Glutamatergic neuron (in vitro differentiated cells): Measurements from ENCODE around the gene SLC7A8. TPM values are rescaled to one million over a fixed set of nuclear protein-coding genes. Genes with fewer than 3 reads are reported as not detected.
"Not testable (repeated sequence)": the region's sequence is repeated elsewhere in the genome, so short reads cannot be mapped to it uniquely, and the experiment has no call there.

ENCODE experiments used
- DNase-seq: peaks from one replicate; pipeline ENCODE4 v3.0.0; 2022
- H3K27ac Mint-ChIP-seq: one replicate; pipeline ENCODE4 v1.8.0; 2020; ENCODE audit warnings: mild to moderate bottlenecking, mixed read lengths, inconsistent platforms; ENCODE audit not compliant: unreplicated experiment
- H3K27me3 Mint-ChIP-seq: one replicate; pipeline ENCODE4 v1.8.0; 2020; ENCODE audit warnings: mild to moderate bottlenecking, moderate library complexity, mixed read lengths, inconsistent platforms; ENCODE audit not compliant: unreplicated experiment
- H3K36me3 Mint-ChIP-seq: one replicate; pipeline ENCODE4 v1.8.0; 2020; ENCODE audit warnings: mild to moderate bottlenecking, mixed read lengths, inconsistent platforms; ENCODE audit not compliant: unreplicated experiment
- H3K4me1 Mint-ChIP-seq: one replicate; pipeline ENCODE4 v1.8.0; 2020; ENCODE audit warnings: mild to moderate bottlenecking, low read depth, mixed read lengths, inconsistent platforms; ENCODE audit not compliant: unreplicated experiment
- H3K4me3 Mint-ChIP-seq: one replicate; pipeline ENCODE4 v1.8.0; 2020; ENCODE audit warnings: mild to moderate bottlenecking, mixed read lengths, inconsistent platforms; ENCODE audit not compliant: unreplicated experiment
- H3K9me3 Mint-ChIP-seq: one replicate; pipeline ENCODE4 v1.8.0; 2020; ENCODE audit warnings: mild to moderate bottlenecking, moderate library complexity, mixed read lengths, inconsistent platforms; ENCODE audit not compliant: unreplicated experiment
- total RNA-seq: library from RNA; stranded (reverse); fragmentation: NEBNext Ultra II Directional; extraction: Animal tissue kit (Norgen Biotek cat#: 25700); gene quantifications from one replicate; pipeline ENCODE4 v1.2.1, GENCODE V29; 2021; ENCODE audit not compliant: unreplicated experiment
- TF ChIP-seq, protein P1 (sequence below): fragments of 200-600 bp; sonication (generic); IDR thresholded peaks from one replicate; pipeline ENCODE4 v1.5.0; 2021; ENCODE audit not compliant: partially characterized antibody, unreplicated experiment

Gene SLC7A8
- total RNA-seq, 1 donor from 2014 or later = 7.9 TPM

DNA sequence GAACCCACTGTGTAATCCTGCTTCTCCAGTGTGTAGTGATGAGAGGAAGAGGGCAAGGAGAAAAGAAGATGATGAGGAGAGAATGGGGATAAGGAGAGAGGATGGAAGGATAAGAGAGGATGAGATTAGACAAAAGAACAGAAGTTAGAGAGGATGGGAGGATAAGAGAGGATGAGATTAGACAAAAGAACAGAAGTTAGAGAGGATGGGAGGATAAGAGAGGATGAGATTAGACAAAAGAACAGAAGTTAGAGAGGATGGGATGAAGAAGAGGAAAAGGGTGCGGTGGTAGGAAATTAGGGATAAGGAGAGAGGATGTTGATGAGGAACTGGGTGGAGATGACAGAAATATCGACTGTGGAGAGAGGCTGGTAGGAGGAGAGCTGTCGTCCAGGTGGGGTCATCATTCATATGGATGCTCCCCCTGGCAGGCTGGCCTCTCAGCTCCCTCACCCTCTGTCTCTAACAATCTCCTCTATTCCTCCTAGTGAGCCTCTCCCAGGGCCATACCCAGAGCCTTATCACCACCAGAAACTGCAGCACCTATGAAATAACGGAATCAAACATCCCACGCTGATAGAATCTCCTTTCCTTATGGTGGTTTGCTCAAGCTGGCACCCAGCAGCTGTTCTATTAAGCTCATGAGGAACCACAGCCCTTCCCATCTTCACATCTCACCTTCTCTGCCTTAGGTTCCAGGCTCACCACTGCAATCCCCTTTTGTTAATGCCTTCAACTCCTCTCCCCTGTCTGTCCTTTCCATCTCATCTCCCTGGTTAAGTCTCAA is 72.7 kb downstream of the SLC7A8 start:
- Mint-ChIP-seq H3K36me3 (peaks cover 4% of the 10 kb centered on the region), H3K27me3 (peaks cover 6% of the 10 kb centered on the region), H3K27ac (no peak overlapping the region), H3K4me1 (peaks cover 3% of the 10 kb centered on the region), H3K4me3 (no peak overlapping the region), H3K9me3 (peaks cover 5% of the 10 kb centered on the region)
- no peak for DNase-seq
- TF ChIP-seq, protein P1, sequence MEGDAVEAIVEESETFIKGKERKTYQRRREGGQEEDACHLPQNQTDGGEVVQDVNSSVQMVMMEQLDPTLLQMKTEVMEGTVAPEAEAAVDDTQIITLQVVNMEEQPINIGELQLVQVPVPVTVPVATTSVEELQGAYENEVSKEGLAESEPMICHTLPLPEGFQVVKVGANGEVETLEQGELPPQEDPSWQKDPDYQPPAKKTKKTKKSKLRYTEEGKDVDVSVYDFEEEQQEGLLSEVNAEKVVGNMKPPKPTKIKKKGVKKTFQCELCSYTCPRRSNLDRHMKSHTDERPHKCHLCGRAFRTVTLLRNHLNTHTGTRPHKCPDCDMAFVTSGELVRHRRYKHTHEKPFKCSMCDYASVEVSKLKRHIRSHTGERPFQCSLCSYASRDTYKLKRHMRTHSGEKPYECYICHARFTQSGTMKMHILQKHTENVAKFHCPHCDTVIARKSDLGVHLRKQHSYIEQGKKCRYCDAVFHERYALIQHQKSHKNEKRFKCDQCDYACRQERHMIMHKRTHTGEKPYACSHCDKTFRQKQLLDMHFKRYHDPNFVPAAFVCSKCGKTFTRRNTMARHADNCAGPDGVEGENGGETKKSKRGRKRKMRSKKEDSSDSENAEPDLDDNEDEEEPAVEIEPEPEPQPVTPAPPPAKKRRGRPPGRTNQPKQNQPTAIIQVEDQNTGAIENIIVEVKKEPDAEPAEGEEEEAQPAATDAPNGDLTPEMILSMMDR = no peak

DNA sequence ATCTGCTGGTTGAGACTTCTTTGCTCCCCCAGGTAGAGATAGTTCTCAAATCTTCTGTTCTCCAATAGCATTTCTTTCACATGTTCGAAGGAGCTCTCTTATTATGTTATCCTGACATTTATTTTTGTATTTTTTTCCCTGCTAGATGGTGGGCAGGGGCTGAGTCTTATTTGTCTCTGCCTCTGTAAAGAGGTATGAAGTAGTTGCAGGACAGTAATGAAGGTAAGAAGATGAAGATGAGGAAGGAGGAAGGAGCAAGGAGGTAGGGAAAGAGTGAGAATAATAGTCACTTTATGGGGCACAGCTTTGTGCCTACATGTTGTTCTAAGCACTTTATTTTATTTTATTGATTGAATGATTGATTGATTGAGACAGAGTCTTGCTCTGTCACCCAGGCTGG is 73.7 kb downstream of the SLC7A8 start:
- Mint-ChIP-seq H3K36me3 (peaks cover 11% of the 10 kb centered on the region), H3K27me3 (peaks cover 6% of the 10 kb centered on the region), H3K9me3 (peaks cover 5% of the 10 kb centered on the region), H3K27ac (no peak overlapping the region), H3K4me3 (no peak overlapping the region), H3K4me1 (peaks cover 3% of the 10 kb centered on the region)
- DNase-seq = no peak
- TF ChIP-seq, protein P1 = no peak

DNA sequence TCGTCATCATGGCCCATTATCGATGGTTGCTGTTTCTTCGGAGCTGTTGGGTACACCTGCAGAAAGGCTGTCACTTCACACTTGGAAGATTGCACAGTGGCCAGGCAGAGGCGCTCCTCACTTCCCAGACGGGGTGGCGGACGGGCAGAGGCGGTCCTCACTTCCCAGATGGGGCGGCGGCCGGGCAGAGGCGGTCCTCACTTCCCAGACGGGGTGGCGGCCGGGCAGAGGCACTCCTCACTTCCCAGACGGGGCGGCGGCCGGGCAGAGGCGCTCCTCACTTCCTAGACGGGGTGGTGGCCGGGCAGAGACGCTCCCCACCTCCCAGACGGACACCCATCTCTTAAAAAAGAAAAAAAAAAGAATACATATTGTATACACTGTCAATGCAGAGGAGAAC is 75.3 kb downstream of the SLC7A8 start:
- not testable (repeated sequence) for H3K4me3 Mint-ChIP-seq, H3K4me1 Mint-ChIP-seq, H3K27ac Mint-ChIP-seq, H3K27me3 Mint-ChIP-seq, DNase-seq, H3K9me3 Mint-ChIP-seq
- H3K36me3 Mint-ChIP-seq = peaks cover 11% of the 10 kb centered on the region

DNA sequence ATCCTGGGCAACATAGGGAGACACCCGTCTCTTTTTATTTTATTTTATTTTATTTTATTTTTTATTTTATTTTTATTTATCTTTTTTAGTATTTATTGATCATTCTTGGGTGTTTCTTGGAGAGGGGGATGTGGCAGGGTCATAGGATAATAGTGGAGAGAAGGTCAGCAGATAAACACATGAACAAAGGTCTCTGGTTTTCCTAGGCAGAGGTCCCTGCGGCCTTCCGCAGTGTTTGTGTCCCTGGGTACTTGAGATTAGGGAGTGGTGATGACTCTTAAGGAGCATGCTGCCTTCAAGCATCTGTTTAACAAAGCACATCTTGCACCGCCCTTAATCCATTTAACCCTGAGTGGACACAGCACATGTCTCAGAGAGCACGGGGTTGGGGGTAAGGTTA is 75.8 kb downstream of the SLC7A8 start:
- not testable (repeated sequence) for DNase-seq, H3K4me1 Mint-ChIP-seq, H3K27me3 Mint-ChIP-seq, H3K27ac Mint-ChIP-seq, H3K9me3 Mint-ChIP-seq, H3K4me3 Mint-ChIP-seq
- peaks cover 11% of the 10 kb centered on the region for H3K36me3 Mint-ChIP-seq

DNA sequence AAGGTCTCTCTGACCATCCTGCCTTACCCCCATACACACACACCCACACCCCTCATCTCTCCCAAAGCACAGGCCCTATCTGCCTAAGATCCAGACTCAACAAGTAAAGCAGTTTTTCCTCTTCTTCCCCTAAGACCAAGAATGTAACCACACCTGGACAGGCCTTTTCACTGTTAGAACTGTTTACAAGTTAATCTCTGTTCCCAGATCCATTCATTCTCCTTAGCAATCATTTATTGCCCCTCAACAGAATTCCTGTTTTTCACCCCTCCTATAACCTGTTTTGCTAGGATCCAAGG is 76.8 kb downstream of the SLC7A8 start:
- DNase-seq = no peak
- TF ChIP-seq, protein P1 = no peak
- Mint-ChIP-seq H3K4me1 (no peaks in the 10 kb centered on the region), H3K4me3 (peak overlapping the region; percentile 52), H3K9me3 (peaks cover 9% of the 10 kb centered on the region), H3K27ac (no peak overlapping the region), H3K27me3 (peaks cover 6% of the 10 kb centered on the region), H3K36me3 (peaks cover 11% of the 10 kb centered on the region)

DNA sequence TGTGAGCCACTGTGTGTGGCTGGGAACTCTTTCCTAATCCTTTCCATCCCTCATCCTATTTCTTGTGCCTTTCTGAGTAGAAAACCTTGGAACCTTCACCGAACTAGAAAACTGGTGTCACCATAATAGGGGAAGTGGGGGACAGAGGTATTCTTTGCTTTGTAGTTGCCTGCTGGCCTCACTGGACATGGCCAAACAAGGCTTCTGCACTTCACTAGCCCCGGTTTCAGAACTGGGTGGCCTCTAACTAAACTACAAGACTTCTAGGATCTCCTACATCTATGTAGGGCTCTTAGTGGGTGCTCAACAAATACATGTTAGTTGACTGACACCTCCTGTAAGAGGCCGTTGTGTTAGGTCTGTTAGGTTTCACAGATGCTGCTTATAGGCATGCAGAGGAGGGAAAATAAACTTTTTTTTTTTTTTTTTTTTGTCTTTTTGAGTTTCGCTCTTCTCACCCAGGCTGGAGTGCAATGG is 78.1 kb downstream of the SLC7A8 start:
- Mint-ChIP-seq H3K27ac (no peak overlapping the region), H3K4me1 (no peaks in the 10 kb centered on the region), H3K9me3 (peaks cover 9% of the 10 kb centered on the region), H3K4me3 (no peak overlapping the region), H3K27me3 (peaks cover 6% of the 10 kb centered on the region), H3K36me3 (peaks cover 11% of the 10 kb centered on the region)
- no peak for DNase-seq
- TF ChIP-seq, protein P1 = no peak
